ENCODE results near the gene SLC66A2.

- TF ChIP-seq EP300 (IDR thresholded peaks at IDR 0.05), result no peak
- TF ChIP-seq CTCF (IDR thresholded peaks at IDR 0.05), result no peak
- TF ChIP-seq POLR2A (IDR thresholded peaks at IDR 0.05), result no peak
Observed at GRCh38 chr18:79952996-79953559, 1.6 kb upstream of the SLC66A2 start.

All from stomach (tissue), 4 donors.